ENCODE data around the gene TTC3. TPM values are rescaled to one million over a fixed set of nuclear protein-coding genes. Genes with fewer than 3 reads are reported as not detected.
"Not testable (repeated sequence)": the region's sequence is repeated elsewhere in the genome, so short reads cannot be mapped to it uniquely, and the experiment has no call there.

TTC3 gene
- total and polyA plus RNA-seq, 7 experiments from 2014 or later: 66.6 to 208 (median 139) TPM

- H3K27me3 ChIP-seq (ENCODE audit: control insufficient read depth in 2 of 2, insufficient read depth in 2 of 2, low read length in 2 of 2): no peaks in the 10 kb centered on the region
- H3K27me3 Mint-ChIP-seq: no peaks in the 10 kb centered on the region
- no peak overlapping the region for H3K4me3 ChIP-seq (ENCODE audit: low read length)
- intact Hi-C loops (cut with micrococcal nuclease): no loop called here
- H3K9me3 ChIP-seq (ENCODE audit: control insufficient read depth in 2 of 3, low read length in 3 of 3): no peaks in the 10 kb centered on the region
- no peak overlapping the region for H3K27ac ChIP-seq (ENCODE audit: low read depth, low read length)
- DNase-seq (no peak), ATAC-seq (no peak)
- H3K4me1 ChIP-seq (ENCODE audit: control insufficient read depth in 2 of 2, insufficient read depth in 2 of 2, low read length in 2 of 2): no peaks in the 10 kb centered on the region
- POLR2A ChIA-PET: interaction anchor here (0.7 kb wide), 1 partner anchor 127 kb away, joined by 3 read pairs; no protein-coding TSS in a partner anchor
- CTCF ChIA-PET: no interaction called here
- peaks cover 5 to 27% (median 14%) of the 10 kb centered on the region in 7 donors for H3K4me1 Mint-ChIP-seq
- H3K36me3 Mint-ChIP-seq: peaks cover 12 to 74% (median 49%) of the 10 kb centered on the region in 5 donors
- H3K4me3 Mint-ChIP-seq: peak overlapping the region in 1 of 10 donors; percentile 63
- peaks cover 0 to 5% (median 0%) of the 10 kb centered on the region in 11 donors for H3K9me3 Mint-ChIP-seq
- peaks cover 16 to 74% (median 18%) of the 10 kb centered on the region in 3 experiments for H3K36me3 ChIP-seq (ENCODE audit: control insufficient read depth in 2 of 3, insufficient read depth in 3 of 3, low read length in 3 of 3)
- H3K27ac Mint-ChIP-seq: peak overlapping the region in 6 of 9 donors; percentile 19 to 69 (median 38)
Measured at GRCh38 chr21:37136261-37136660, 63.2 kb downstream of the TTC3 start.

- ChIA-PET CTCF (no interaction called here), POLR2A (interaction anchor here (0.7 kb wide), 1 partner anchor 127 kb away, joined by 3 read pairs; no protein-coding TSS in a partner anchor)
- H3K27me3 Mint-ChIP-seq: no peaks in the 10 kb centered on the region
- Histone ChIP-seq H3K27ac (ENCODE audit: low read depth, low read length) (no peak overlapping the region), H3K9me3 (ENCODE audit: control insufficient read depth in 2 of 3, low read length in 3 of 3) (no peaks in the 10 kb centered on the region), H3K4me3 (ENCODE audit: low read length) (no peak overlapping the region), H3K4me1 (ENCODE audit: control insufficient read depth in 2 of 2, insufficient read depth in 2 of 2, low read length in 2 of 2) (no peaks in the 10 kb centered on the region), H3K27me3 (ENCODE audit: control insufficient read depth in 2 of 2, insufficient read depth in 2 of 2, low read length in 2 of 2) (no peaks in the 10 kb centered on the region), H3K36me3 (ENCODE audit: control insufficient read depth in 2 of 3, insufficient read depth in 3 of 3, low read length in 3 of 3) (peaks cover 16 to 69% (median 18%) of the 10 kb centered on the region in 3 experiments)
- ATAC-seq (no peak), DNase-seq (no peak)
- peaks cover 0 to 5% (median 0%) of the 10 kb centered on the region in 11 donors for H3K9me3 Mint-ChIP-seq
- peak overlapping the region in 3 of 9 donors; percentile 26 to 50 (median 26) for H3K27ac Mint-ChIP-seq
- peak overlapping the region in 1 of 10 donors; percentile 63 for H3K4me3 Mint-ChIP-seq
- H3K4me1 Mint-ChIP-seq: peaks cover 5 to 27% (median 14%) of the 10 kb centered on the region in 7 donors
- peaks cover 14 to 72% (median 44%) of the 10 kb centered on the region in 5 donors for H3K36me3 Mint-ChIP-seq
- intact Hi-C loops (cut with micrococcal nuclease): no loop called here
Measured at GRCh38 chr21:37136744-37137143, 63.7 kb downstream of the TTC3 start.

- DNase-seq (no peak), ATAC-seq (no peak)
- Mint-ChIP-seq H3K9me3 (peaks cover 0 to 10% (median 0%) of the 10 kb centered on the region in 11 donors), H3K4me3 (no peak overlapping the region), H3K27me3 (no peaks in the 10 kb centered on the region), H3K27ac (no peak overlapping the region), H3K4me1 (peaks cover 5 to 27% (median 14%) of the 10 kb centered on the region in 7 donors), H3K36me3 (peaks cover 19 to 74% (median 52%) of the 10 kb centered on the region in 5 donors)
- intact Hi-C loops (cut with micrococcal nuclease): no loop called here
- ChIA-PET POLR2A (no interaction called here), CTCF (no interaction called here)
- no peak overlapping the region for H3K4me3 ChIP-seq (ENCODE audit: low read length)
- peaks cover 16 to 53% (median 18%) of the 10 kb centered on the region in 3 experiments for H3K36me3 ChIP-seq (ENCODE audit: control insufficient read depth in 2 of 3, insufficient read depth in 3 of 3, low read length in 3 of 3)
- no peak overlapping the region for H3K27ac ChIP-seq (ENCODE audit: low read depth, low read length)
- H3K4me1 ChIP-seq (ENCODE audit: control insufficient read depth in 2 of 2, insufficient read depth in 2 of 2, low read length in 2 of 2): no peaks in the 10 kb centered on the region
- no peaks in the 10 kb centered on the region for H3K9me3 ChIP-seq (ENCODE audit: control insufficient read depth in 2 of 3, low read length in 3 of 3)
- no peaks in the 10 kb centered on the region for H3K27me3 ChIP-seq (ENCODE audit: control insufficient read depth in 2 of 2, insufficient read depth in 2 of 2, low read length in 2 of 2)
Measured at GRCh38 chr21:37139154-37139553, 66.1 kb downstream of the TTC3 start.

GRCh38 chr21:37139902-37140301, 66.8 kb downstream of the TTC3 start:
- DNase-seq (no peak), ATAC-seq (no peak)
- peaks cover 20 to 76% (median 53%) of the 10 kb centered on the region in 5 donors for H3K36me3 Mint-ChIP-seq
- H3K4me1 ChIP-seq (ENCODE audit: control insufficient read depth in 2 of 2, insufficient read depth in 2 of 2, low read length in 2 of 2): no peaks in the 10 kb centered on the region
- ChIA-PET CTCF (no interaction called here), POLR2A (no interaction called here)
- H3K27me3 Mint-ChIP-seq: no peaks in the 10 kb centered on the region
- H3K27ac ChIP-seq (ENCODE audit: low read depth, low read length): no peak overlapping the region
- H3K9me3 Mint-ChIP-seq: peaks cover 0 to 10% (median 0%) of the 10 kb centered on the region in 11 donors
- no peaks in the 10 kb centered on the region for H3K9me3 ChIP-seq (ENCODE audit: control insufficient read depth in 2 of 3, low read length in 3 of 3)
- no peak overlapping the region for H3K4me3 Mint-ChIP-seq
- H3K27me3 ChIP-seq (ENCODE audit: control insufficient read depth in 2 of 2, insufficient read depth in 2 of 2, low read length in 2 of 2): no peaks in the 10 kb centered on the region
- H3K4me3 ChIP-seq (ENCODE audit: low read length): no peak overlapping the region
- H3K4me1 Mint-ChIP-seq: peaks cover 1 to 26% (median 14%) of the 10 kb centered on the region in 7 donors
- no peak overlapping the region for H3K27ac Mint-ChIP-seq
- H3K36me3 ChIP-seq (ENCODE audit: control insufficient read depth in 2 of 3, insufficient read depth in 3 of 3, low read length in 3 of 3): peaks cover 18 to 52% (median 18%) of the 10 kb centered on the region in 3 experiments
- intact Hi-C loops (cut with micrococcal nuclease): no loop called here

- H3K9me3 Mint-ChIP-seq; DNase-seq; H3K27me3 ChIP-seq (ENCODE audit: control insufficient read depth in 2 of 2, insufficient read depth in 2 of 2, low read length in 2 of 2); H3K4me3 Mint-ChIP-seq; CTCF ChIA-PET; POLR2A ChIA-PET; H3K9me3 ChIP-seq (ENCODE audit: control insufficient read depth in 2 of 3, low read length in 3 of 3); intact Hi-C loops (cut with micrococcal nuclease); H3K27ac ChIP-seq (ENCODE audit: low read depth, low read length); ATAC-seq; H3K27me3 Mint-ChIP-seq; H3K27ac Mint-ChIP-seq; H3K4me1 ChIP-seq (ENCODE audit: control insufficient read depth in 2 of 2, insufficient read depth in 2 of 2, low read length in 2 of 2); H3K4me3 ChIP-seq (ENCODE audit: low read length): not testable (repeated sequence)
- peaks cover 5 to 51% (median 14%) of the 10 kb centered on the region in 3 experiments for H3K36me3 ChIP-seq (ENCODE audit: control insufficient read depth in 2 of 3, insufficient read depth in 3 of 3, low read length in 3 of 3)
- H3K36me3 Mint-ChIP-seq: peaks cover 18 to 76% (median 46%) of the 10 kb centered on the region in 5 donors
- peaks cover 0 to 12% (median 0%) of the 10 kb centered on the region in 7 donors for H3K4me1 Mint-ChIP-seq
Measured at GRCh38 chr21:37143392-37143791, 70.3 kb downstream of the TTC3 start.

GRCh38 chr21:37145635-37146111, 72.6 kb downstream of the TTC3 start:
- intact Hi-C loops (cut with micrococcal nuclease): no loop called here
- POLR2A ChIA-PET: no interaction called here
- H3K27ac ChIP-seq (ENCODE audit: low read depth, low read length): no peak overlapping the region
- no peaks in the 10 kb centered on the region for H3K27me3 ChIP-seq (ENCODE audit: control insufficient read depth in 2 of 2, insufficient read depth in 2 of 2, low read length in 2 of 2)
- H3K4me1 Mint-ChIP-seq: peaks cover 0 to 12% (median 0%) of the 10 kb centered on the region in 7 donors
- H3K4me1 ChIP-seq (ENCODE audit: control insufficient read depth in 2 of 2, insufficient read depth in 2 of 2, low read length in 2 of 2): no peaks in the 10 kb centered on the region
- peak overlapping the region in 1 of 9 donors; percentile 19 for H3K27ac Mint-ChIP-seq
- H3K36me3 ChIP-seq (ENCODE audit: control insufficient read depth in 2 of 3, insufficient read depth in 3 of 3, low read length in 3 of 3): peaks cover 0 to 53% (median 9%) of the 10 kb centered on the region in 3 experiments
- H3K4me3 Mint-ChIP-seq: no peak overlapping the region
- H3K27me3 Mint-ChIP-seq: no peaks in the 10 kb centered on the region
- H3K36me3 Mint-ChIP-seq: peaks cover 18 to 81% (median 49%) of the 10 kb centered on the region in 5 donors
- no peak overlapping the region for H3K4me3 ChIP-seq (ENCODE audit: low read length)
- peaks cover 0 to 6% (median 0%) of the 10 kb centered on the region in 11 donors for H3K9me3 Mint-ChIP-seq
- no peak for DNase-seq
- ATAC-seq: no peak
- CTCF ChIA-PET: no interaction called here
- no peaks in the 10 kb centered on the region for H3K9me3 ChIP-seq (ENCODE audit: control insufficient read depth in 2 of 3, low read length in 3 of 3)

Measured in naive thymus-derived CD4-positive, alpha-beta T cell (primary cell).